Activated T-cell treated with anti-CD3 and anti-CD28 coated beads, Interleukin-2, amount 50 U/mL, for 1 hour (primary cell): ENCODE data around the gene CPTP.
"Not testable (repeated sequence)": the region's sequence is repeated elsewhere in the genome, so short reads cannot be mapped to it uniquely, and the experiment has no call there.

Source experiments
- DNase-seq: peaks from one replicate; pipeline ENCODE4 v3.0.0-alpha.2; 2020

The CPTP gene

DNA sequence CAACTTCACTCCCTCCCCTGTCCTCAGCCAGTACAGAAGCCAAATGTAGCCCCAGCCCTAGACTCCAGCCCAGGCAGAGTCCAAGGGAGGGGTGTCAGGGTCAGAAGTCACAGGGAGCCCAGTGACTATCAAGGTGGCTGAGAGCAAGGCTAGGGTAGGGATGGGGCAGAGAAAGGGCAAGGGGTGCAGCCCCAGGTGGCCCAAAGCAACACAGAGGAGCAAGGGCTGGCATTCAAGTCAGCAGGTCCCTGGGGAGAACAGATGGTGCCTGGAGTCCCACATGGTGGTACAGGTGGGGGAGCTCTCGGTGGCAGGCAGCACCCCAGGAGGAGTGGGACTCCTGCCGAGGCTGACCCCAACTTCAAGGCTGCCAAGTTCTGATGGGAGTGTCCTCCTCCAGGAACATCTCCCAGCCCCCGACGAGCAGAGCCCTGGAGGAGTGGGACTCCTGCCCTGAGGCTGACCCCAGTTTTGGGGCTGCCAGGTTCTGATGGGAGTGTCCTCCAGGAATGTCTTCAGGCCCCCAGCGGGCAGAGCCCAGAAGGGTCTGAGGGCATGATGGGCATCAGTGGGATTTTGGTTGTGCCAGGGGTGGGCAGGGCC lies 28.3 kb downstream of the CPTP start:
- no peak for DNase-seq

DNA sequence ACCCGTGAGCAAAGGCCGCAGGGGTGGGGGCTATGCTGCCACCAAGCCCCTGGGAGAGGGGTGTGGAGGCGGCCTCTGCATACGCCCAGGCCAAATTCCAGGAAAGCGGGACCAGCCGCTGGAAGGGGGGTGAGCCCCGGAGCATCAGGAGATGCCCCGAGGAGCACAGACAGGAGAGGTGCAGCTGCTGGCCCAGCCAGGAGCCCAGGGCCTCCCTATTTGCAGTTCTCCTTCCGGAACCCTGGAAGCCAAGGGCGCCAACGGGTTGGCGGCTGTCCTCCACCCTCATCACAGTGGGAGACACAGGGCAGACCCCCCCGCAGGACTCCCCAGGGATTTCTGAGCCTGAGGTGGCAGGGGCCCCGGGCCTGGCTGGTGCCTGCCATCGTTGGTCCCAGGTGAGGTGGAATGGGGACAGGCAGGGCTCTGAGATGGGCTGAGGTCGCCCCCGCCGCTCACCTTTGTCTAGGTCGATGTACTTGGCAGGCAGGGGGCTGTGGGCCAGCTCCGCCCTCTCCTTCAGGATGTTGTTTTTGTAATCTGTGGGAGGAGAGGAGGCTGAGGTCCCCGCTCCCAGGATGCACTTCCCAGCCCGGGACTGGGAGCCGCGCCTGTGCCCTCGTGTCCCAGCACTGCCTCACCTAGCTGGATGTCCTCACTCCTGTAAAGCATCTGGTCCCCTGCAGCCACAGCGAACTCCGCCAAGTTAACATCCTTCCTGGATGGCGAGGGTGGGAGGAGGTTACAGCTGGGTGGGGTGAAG lies 29.0 kb downstream of the CPTP start:
- no peak for DNase-seq

DNA sequence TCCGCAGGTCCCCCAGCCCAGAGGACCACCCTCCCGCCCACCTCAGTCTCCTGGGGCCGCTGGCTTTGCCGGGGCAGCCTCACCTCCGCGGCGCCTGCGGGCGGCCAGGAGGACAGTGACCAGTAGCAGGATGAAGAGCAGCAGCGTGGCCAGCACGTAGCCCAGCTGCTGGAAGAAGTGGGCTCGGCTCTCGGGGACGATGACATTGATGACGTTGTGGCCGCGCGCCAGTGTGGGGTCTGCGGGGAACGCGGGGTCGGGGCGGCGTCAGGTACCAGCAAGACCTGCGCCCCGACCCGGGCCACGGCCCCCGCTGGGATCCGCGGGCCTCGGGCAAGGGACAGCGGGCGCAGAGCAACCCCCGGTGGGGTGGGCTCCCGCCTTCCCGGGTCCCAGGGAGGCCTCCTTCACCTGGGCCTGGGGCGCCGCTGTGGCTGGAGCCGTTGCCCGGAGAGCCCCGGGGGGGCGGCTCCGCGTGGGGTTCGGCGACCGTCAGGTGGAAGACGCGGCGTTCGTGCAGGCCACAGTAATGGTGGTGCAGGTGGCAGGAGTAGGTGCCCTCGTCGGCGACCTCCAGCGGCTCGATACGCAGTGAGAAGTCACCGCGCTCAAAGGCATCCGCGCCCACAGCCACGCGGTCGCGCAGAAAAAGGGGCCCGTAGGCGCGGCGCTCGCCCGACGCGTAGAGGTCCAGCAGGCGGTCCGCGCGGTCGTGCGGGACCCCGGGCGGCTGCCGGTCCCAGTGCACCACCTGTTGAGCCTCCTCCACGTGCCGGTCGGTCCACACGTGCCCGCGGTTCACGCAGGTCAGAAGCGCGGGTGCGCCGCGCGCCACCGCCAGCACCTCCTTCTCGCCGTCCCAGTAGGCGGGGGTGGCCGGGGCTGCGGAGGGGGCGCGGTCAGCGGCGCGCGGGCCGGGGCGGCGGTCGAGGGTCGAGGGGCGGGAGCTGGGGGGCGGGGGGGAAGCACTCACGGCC lies 30.0 kb downstream of the CPTP start:
- peak; percentile 57 for DNase-seq

DNA sequence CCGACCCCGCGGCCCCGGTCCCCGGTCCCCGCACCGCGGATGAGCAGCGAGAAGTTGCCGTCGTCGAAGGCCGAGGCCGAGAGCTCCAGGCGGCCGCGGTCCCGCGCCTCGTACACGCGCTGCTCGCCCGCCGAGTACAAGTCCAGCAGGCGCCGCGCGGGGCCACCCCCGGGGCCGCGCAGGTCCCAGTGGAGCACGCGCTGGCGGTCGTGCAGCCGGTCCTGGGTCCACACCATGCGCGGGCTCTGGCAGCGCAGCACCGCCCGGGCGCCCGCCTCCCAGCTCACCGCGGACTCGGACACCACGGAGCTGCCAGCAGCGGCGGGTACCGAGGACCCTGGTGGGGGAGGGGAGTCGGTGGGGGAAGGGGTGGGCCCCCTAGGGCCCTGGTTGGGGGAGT lies 30.8 kb downstream of the CPTP start:
- no peak for DNase-seq

DNA sequence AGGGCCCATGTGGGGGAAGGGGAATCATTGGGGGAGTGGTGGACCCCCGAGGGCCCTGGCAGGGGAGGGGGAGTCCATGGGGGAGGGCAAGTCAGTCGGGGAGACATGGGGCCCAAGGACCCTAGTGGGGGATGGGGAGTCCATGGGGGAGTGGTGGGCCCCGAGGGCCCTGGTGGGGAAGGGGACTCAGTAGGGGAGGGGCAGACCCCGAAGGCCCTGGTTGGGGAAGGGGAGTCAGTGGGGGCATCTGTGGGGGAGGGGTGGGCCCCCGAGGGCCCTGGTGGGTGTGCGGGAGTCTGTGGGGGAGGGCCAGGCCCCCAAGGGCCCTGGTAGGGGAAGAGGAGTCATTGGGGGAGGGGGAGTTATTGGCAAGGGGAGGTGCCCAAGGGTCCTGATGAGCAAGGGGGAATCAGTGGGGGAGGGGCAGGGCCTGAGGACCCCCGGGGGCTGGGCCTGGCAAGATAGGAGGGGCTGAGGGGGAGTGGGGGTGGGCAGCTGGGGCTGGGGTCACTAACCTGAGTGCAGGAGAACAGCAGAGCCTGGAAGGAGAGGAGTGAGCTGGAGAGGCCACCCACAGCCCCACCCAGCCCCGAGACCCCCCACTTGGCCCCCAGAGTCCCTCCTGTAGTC lies 31.7 kb downstream of the CPTP start:
- DNase-seq: no peak

DNA sequence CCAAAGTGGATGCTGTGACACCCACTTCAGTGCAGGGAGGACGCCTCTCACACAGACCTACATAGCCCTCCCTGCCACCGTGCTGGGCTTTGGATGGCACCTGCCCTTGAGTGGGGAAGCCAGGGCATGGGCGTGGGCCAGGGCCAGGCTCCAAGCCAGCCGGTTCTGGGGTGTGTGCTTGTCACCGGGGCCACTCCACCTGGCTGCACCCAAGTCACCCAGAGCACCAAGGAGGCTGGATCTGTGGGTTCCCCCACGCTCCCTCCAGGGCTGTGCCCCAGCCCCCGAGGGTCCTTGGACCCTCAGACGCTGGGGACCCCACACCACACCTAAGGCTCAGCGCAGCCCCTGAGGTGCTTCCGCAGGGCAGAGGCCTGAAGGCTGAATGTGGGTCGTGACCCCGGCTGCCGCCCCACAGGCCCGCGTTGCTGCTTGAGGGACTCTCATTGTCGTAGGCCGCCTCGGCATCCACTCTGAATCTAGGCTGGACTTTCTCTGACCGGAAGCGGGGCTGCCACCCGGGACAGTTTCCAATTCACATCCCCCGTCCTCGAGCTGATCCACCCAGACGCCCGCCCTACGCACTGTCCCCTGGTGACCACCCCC lies 32.3 kb downstream of the CPTP start:
- DNase-seq: no peak

DNA sequence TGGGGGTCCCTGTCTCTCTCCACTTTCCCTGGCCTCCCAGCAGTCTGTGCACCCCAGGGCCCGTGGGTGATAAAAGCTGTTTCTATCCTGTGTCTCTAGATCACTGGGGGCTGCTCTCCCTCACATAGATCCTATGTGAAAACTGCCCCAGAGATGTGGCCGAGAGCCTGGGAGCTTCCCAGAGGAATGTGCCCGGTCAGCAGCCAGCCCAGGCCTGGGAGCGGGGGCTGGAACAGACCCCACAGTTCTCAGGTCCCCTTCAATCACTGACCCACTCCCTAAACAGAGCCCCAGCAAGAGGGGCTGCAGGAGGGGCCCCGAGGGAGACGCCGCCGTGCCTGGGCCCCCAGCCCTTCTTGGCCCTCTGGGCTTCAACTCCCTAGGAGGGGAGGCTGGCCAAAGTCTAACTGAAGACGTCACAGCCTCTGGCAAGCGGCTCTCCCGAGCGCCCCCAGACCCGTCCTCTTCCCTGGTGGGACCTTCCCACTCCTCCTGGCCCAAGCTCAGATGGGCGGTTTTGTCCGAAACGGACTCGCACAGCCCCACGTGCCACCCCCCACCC lies 33.4 kb downstream of the CPTP start:
- DNase-seq: no peak

DNA sequence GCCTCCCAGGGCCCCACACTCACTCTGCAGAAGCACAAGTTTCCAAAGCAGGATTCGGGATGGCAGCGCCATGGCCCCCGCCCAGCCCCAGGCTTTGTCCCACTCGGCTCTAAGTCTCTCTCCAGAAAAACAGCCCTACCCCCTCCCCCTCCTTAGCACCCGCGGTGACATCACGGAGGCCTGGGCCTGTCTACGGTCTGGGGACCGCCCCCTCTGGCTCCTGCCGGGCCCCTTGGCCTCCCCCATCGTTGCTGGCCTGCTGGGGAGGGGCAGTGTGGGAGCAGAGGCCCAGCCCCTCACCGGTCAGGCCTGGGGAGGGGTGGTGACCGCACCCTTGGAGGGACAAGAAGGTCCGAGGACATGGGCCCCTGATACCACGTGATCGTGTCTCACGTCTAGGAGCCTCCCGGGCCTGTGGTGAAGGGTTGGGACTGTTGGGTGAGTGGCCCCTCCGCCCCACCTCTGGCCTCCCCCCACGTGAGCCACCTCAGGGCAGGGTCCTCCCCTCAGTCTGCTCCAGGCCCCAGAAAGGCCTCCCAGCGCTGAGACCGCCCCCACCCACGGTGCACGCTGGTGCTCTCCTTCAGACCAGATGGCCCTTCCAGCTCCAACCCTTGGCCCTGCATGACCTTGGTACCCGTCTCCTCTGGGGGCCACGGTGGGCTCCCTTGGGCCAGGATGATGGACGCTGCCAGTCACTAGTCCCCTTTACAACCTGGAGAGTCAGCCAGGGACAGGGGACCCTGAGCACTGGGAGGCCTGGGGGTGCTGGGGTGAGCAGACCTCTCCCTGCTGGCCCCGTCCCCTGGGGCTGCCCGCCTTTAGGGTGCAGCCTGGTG lies 34.0 kb downstream of the CPTP start, which contains the start of gene MXRA8:
TSS of gene MXRA8 (minus strand) at position 123 of the 839 bp plus-strand sequence. CDS start at position 72, 51 bp downstream.
- DNase-seq: no peak

DNA sequence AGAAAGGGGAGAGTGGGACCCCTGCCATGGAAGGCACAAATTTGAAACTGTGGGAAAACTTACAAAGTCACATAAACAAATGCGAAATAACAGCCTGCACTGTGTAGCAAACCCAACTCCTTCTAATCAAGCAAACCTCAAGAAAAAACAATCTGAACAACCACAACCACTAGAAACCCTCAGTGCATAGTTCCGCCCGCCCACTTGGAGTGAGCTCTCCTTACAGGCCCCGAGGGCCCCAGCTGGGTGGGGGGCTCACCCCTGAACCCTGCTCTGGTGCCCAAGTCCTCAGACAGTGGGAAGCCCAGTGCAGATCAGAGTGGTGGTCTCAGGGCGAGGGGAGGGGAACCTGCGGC lies 34.7 kb downstream of the CPTP start:
- no peak for DNase-seq

DNA sequence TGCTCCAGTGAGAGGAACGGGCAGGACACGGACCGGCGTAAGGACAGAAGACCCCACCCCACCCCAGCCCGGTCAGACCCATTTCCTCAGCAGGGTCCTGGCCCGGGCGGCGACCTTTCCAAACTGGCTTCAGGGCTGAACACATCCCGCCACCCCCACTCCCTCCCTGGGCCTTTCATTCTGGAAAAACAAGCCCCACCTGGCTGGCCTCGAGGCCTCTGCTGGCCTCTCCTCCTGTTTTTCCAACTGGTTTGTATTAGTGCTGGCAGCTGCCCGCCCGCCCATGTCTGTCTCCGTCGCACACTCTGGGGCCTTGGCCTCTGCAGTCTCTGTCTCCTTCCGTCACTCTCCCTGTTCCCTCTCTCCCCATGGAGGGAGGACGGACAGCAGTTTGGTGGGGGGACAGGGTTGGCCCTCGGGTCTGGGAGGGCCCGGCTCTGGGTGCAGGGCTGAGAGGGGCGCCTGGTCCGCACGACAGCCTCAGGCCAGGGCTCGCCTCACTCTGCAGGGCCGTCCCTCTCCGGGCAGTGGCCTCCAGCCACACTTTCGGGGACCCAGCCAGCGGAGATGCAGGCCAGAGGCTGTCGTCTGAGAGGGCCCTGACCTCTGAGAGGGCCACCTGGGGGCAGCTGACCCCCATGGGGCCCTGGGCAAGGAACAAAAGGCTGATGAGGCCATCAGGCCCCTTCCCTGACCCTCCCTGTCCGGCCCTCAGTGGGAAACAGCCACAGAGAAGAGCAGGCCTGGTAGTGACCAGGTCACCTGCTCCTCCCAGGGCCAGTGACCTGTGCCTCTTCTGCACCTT lies 35.3 kb downstream of the CPTP start:
- DNase-seq: no peak

DNA sequence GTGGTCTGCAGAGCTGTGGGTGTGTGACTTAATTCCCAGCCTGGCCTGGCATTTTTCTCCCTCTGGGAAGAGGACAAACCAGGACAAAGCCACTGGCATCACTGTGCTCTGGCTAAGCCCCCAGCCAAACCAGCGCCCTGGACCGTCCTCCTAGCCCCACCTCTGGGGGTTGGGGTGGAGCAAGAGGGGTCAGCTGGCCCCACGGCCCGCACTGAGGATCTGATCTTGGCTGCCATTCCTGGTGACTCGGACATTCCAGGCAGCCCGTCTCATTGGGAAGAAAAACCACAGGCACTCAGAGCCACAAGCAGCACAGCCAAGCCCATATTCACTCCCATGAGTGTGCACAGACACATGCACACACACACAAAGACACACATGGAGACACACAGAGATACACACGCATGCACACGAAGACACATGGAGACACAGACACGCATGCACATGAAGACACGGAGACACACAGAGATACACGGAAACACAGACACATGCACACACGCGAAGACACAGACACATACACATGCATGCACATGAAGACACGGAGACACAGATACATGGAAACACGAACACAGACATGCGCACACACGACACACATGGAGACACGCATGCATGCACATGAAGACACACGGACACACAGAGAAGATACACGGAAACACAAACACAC lies 36.0 kb downstream of the CPTP start:
- no peak for DNase-seq

DNA sequence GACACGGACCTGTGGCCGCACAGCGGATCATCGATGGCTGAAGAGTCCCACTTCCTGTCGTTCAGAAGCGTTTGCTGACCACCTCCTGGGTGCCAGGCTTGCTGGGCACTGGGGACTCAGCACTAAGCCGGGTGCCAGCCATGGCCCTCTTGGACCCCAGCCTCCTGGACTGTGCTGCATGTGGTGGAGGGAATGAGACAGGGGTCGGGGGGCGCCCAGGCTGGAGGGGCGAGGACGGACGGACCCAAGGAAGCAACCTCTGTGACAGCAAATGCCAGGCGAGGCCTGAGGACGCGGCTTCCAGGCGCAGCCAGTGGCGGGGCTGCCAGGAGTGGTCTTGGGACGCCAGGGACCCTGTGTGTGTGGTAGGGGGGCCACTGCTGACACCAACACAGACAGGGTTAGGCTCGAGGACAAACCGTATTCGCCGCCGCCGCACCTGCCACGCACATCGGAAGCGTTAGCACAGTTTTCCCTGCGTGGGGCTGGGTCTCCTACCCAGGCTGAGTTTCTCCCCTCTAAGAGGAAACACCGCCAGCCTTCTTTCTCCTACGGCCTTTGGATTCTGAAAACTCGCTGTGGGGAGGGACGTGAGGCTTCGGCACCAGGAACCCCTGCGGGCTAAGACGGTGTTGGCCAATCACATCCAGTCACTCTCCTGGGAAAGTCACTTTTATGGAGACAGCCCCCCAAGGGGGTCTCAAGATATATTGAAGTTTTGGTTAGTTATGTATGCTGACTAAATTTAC lies 36.8 kb downstream of the CPTP start:
- DNase-seq: no peak

DNA sequence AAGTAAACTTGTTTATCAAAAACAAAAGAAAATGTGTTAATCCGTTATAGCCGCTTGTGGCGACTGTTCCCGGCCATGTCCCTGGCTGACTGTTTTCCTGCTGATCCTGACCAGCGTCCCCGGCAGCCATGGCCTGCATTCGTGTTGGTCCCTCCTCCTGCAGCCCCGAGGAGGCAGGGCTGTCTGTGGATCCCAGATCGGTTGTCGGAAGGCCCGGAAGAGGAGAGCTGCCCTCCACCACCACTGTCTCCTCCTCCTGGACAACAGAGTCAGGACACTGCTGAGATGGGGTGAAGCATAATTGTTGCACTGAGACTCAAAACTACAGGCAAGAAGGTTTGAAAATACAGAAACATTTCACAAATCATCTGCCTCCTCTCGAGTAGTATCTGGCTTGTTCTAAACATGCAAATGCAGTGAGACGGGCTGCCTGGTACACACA lies 37.4 kb downstream of the CPTP start:
- no peak for DNase-seq

DNA sequence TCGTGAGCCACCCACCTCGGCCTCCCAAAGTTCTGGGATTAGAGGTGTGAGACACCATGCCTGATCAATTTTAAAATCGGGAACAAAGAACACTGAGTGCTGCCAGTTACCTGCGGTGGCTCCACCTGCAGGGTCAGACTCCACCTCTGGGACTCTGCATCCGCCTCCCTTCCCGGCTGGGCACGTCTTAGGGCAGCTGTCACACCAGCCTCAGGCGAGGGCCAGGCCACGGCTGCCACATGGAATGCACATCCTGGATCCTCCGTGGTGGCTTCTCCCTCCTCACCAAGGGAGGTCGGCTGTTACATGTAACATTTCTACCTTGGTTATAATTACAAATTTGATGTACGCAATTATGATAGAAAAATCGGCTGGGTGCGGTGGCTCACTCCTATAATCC lies 39.7 kb downstream of the CPTP start:
- DNase-seq: no peak

DNA sequence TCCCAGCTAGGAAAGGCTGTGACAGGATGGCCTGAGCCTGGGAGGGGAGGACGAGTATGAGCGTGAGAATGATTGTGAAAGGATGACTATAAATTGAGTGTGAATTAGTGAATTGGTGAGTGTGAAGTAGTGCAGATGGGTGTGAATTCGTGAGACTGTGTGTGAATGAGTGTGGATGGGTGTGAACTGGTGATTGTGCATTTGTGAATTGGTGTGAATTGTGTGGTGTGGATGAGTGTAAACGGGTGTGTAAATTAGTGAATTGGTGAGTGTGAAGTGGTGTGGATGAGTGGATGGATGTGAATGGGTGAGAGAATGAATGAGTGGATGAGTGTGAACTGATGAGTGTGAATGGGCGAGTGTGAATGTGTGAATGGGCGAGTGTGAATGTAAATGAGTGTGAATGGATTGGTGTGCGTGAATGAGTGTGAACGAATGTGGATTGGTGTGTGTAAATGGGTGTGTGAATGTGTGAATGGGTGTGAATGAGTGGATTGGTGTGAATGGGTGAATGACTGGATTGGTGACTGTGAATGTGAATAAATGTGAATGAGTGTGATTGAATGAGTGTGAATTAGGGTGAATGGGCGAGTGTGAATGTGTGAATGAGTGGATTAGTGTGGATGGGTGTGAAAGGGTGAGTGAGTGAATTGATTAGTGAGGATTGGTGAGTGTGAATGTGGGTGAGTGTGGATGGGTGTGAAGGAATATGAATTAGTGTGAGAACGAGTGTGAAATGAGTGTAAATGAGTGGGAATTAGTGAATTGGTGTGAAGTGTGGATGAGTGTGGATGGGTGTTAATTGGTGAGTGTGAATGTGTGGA lies 41.5 kb downstream of the CPTP start:
- no peak for DNase-seq

DNA sequence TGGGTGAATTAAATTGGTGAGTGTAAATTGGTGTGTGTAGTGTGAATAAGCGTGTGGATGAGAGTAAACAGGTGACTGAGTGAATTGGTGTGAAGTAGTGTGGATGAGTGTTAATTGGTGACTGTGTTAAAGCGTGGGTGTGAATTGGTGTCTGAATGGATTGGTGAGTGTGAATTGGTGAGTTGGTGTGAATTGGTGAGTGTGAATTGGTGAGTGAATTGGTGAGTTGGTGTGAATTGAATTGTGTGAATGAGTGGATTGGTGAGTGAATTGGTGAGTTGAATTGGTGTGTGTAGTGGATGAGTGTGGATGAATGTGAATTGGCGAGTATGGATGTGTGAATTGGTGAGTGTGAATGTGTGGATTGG lies 42.1 kb downstream of the CPTP start:
- DNase-seq: no peak

DNA sequence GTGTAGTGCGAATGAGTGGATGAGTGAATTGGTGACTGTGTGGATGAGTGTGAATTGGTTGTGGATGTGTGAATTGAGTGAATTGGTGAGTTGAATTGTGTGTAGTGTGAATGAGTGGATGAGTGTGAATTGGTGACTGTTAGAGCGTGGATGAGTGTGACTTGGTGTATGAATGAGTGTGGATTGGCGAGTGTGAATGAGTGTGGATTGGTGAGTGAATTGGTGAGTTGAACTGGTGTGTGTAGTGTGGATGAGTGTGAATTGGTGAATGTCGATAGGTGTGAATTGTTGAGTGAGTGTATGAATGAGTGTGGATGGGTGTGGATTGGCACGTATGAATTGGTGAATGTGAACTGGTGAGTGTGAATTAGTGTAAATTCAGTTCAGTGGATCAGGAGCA lies 42.7 kb downstream of the CPTP start:
- DNase-seq: no peak

DNA sequence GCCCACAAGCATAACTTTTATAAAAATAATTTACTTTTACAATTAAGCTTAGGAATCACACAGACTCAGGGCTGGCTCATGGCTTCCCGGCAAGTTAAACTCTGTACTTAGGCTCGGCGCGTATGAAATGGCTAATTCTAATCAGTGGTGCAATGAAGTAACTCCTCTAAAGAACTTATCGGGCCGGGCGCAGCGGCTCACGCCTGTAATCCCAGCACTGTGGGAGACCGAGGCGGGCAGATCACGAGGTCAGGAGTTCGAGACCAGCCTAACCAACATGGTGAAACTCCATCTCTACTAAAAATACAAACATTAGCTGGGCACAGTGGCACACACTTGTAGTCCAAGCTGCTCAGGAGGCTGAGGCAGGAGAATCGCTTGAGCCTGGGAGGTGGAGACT lies 45.5 kb downstream of the CPTP start:
- not testable (repeated sequence) for DNase-seq
